Activated T-cell treated with anti-CD3 and anti-CD28 coated beads for 1 hour (primary cell): Measurements from ENCODE around the gene SATB1.
"Not testable (repeated sequence)": the region's sequence is repeated elsewhere in the genome, so short reads cannot be mapped to it uniquely, and the experiment has no call there.

Experiments used
- DNase-seq: peaks from one replicate; pipeline ENCODE4 v3.0.0-alpha.2; 2020; ENCODE audit warnings: low read depth

Gene SATB1

DNA sequence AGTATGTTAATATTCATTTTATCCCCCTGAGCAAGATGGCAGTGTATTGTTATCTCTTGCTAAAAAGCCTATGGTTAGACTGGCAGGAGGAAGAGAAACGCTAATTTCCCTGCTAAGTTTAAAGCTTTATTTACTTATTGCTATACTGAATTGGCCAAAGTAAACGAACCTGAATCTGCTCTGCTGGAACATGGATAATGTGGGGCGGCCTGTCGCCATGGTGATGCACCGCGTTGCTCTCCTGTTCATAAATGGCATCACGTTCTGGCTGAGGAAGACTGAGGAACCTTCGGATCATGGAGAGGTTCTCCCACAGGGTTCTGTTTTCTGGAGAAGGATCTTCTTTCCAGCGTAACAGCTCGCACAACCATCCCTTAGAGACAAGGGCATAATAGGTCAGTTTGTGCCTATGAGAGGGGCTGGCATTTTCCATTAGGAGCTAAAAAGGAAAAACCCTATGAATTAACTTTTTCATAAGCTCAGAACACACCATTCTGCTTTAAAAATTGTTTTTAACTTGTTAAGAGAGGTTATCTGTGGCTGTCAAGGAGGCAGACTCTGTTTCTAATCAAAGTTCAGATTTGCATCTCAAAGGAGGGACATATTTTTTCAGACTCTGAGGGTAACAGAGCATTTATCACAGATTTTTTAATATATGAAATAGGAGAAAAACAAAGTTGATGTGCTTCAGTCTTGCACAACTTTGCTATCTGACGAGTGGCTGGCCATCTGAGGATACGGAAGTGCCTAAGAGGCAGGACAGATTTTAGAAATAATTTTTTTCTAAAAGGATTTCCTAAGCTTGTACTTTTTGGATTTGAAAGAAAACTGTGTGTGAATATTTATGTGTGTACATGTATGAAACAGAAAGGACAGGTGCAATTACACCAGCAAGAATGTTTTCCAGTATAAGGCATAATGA, 73.1 kb downstream of the SATB1 start:
- no peak for DNase-seq

DNA sequence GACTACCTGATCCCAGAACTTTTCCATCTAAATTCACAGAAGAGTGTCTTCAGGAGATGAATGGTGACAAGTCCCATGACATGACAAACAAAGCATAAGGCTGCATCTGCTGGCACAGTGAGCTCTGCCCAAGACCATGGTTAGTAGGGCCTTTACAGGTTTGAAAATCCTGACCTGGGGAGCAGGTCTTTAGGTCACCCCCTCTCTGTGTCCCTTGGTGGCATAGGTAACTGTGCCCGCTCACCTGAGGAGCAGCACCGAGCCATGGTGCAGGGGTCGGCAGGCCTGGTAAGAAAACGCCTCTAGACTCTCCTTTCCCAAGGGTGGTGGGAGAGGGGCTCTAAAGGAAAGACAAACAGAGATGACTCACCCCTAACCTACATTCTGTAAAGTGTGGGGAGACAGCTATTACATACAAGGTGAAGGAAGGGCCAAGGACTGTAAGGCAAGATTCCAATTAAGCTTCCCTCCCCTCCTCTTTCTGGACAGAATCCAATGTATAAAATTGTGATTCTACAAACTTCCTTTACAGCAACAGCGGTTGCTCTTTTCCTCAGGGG, 74.0 kb downstream of the SATB1 start:
- no peak for DNase-seq

DNA sequence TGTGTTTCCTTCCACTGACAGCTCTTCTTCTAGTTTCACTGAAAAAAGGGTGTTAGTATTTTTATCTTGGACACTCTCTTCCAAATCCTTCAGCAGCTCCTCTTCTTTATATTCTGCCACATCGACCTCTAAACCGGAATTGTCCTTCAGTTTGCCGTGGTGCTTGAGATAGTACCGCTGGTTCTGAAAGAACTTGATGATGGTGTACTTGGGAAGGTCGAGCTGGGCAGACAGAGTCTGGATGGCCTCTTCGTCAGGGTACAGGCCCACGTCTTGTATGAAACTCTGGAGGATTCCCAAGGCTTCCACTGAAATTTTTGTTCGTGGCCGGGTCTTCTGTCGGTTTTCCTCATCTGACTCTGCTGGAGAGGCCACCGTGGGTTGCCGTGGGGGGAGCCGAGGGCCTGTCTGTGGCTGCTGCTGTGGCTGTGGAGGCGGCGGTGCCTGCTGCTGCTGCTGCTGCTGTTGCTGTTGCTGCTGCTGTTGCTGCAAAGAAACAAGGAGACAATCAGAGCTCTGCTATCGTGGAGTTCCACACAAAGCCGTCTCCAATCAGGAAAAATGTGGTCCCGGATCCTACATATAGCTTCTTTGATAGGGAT, 75.8 kb downstream of the SATB1 start:
- DNase-seq = no peak

DNA sequence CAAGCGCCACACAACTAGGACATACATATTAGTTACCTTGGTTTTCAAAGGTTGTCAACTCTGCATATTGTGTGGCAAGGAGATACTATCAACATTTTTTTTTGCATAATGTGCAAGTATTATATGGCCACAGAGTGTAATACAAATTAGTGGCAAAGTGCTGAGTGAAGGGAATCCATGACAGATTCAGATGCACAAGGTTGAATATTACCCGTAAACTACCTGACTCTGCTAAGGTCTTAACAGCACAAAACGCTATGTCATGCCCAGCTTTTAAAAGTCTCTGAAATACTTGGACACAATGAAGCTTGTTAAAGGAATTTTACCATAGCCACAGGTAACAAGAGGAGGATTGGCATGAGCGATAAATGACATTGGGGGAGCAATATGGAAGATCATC, 79.0 kb downstream of the SATB1 start:
- no peak for DNase-seq

DNA sequence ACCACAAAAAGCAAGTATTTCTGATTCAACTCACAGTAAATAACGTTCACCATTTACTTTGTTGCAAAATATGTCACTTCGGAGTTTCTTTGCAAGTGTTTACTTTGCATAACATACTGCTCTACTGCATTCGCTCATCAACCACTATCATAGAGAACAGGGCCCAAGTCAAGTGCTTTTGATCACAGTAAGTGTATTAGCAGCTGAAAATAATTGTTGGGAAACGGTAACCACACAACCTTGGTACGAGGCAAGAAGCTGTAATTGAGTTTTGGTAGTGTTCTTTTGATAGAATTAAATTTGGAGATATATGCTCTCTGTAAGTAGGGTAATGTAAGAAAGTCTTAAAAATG, 80.1 kb downstream of the SATB1 start:
- no peak for DNase-seq

DNA sequence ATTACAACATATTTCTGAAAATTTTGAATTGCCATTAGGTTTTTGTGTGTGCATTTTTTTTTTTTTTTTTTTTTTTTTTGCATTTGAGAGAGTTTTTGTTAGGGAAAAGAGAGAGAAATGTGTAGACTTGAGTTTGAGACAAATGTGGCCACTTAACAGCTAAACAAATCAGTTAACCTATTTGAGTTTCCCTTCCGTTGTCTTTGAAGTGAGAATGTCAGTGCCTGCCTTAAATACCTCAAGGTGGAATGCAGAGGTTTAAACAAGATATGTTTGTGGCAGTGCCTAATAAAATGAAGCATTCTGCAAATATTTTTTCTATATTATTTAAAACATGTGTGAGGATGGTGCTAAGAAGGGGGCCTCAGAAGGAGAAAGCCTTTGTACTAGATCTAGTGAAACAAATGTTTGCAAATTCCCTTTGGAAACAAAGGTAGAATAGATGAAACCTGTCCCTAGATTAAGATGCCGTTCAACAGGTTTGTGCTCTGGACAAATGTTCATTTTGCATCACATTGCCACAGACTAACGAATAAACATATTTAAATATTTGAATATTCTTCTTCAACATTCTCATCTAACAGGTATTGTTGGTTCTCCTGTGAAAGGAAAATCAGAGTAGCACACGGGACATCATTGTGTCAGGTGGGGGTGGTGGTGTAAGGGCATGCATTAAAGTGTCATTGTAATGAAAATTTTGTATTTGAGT, 80.7 kb downstream of the SATB1 start:
- DNase-seq = no peak

DNA sequence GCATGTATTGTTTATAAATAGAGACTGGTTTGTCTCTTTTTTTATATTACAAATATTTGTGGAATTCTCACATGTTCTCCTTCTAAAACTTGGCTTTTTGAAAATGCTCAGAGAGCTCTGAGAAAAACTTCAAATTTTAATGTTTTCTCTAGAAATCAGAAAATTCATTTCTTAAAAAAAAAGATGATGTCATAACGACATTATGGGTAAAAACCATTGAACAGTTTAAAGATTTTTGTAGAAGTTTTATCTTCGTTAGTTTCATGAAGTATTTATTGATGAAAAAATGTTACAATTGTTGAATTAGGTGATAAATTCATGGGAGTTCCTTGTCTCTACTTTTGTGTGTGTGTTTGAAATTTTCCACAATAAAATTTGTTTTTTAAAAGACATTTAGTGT, 81.3 kb downstream of the SATB1 start:
- no peak for DNase-seq

DNA sequence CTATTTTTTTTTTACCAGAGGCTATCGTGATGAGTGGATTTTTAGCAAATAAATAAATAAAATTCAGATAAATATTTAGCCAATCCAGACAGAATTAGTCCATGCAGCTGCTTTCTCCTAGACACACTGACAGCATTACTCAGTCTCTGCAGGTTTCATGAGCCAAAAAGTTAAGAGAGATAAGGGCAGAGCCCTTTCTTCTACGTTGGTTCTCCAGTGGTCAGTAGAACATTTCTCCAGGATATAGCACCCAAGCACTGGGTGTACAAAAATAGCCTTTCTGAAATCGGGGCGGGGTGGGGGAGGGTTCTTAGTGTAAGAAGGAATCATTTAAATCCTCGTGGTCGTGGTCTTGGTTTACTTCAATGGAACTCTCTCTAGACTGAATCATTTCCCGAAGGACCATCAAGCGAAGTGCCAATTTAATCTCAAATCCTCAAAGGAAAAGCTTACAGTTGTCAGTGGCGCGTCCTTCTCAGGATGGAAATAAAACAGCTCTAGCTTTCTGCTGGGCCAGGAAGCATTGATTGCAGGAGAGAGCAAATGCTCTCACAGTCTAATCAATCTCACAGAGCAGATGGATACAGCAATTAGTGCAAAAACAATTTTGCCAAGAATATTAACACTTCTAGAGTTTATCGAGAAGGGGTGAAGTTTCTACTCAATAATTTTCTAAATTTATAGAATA, 86.2 kb downstream of the SATB1 start:
- DNase-seq = no peak

DNA sequence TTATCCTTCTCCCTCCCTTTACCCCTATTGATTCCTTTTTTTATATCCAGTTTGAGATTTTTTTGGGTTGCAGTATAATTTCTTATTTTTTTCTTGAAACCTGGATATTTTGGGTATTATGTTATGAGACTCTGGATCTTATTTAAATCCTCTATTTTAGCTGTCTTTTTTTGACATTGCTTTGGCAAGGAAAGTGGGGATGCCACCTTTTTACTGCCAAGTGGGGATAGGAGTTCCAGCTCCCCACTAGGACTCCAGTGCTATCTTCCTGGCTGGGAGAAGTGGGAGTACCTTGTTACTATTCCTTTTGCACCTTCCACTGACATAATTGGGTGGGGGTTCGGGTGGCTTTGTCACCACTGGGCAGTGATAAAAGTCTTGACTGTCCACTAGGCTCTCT, 87.9 kb downstream of the SATB1 start:
- DNase-seq = no peak

DNA sequence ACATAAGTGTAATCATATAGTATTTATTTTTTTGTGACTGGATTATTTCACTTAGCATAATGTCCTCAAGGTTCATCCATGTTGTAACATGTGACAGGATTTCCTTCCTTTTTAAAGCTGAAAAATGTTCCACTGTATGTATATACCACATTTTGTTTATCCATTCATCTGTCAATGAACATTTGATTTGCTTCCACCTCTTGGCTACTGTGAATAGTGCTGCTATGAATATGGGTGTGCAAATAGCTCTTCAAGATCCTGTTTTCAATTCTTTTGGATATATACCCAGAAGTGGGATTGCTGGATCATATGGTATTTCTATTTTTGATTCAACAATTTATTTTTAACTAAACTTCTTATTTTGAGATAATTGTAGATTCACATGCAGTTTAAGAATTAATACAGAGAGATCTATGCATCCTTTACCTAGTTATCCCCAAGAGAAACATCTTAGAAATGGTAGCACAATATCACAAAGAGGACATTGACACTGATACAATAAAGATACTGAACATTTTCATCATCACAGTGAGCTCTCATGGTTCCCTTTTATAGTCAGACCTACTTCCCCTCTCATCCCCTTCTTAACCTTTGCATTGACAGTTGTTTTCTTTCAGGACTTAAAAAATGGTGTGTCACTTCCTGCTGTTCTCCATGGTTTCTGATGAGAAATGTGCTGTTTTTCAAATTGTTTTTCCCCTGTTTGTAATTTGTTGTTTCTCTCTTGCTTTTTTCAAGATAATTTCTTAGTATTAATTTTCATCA, 90.1 kb downstream of the SATB1 start:
- no peak for DNase-seq

DNA sequence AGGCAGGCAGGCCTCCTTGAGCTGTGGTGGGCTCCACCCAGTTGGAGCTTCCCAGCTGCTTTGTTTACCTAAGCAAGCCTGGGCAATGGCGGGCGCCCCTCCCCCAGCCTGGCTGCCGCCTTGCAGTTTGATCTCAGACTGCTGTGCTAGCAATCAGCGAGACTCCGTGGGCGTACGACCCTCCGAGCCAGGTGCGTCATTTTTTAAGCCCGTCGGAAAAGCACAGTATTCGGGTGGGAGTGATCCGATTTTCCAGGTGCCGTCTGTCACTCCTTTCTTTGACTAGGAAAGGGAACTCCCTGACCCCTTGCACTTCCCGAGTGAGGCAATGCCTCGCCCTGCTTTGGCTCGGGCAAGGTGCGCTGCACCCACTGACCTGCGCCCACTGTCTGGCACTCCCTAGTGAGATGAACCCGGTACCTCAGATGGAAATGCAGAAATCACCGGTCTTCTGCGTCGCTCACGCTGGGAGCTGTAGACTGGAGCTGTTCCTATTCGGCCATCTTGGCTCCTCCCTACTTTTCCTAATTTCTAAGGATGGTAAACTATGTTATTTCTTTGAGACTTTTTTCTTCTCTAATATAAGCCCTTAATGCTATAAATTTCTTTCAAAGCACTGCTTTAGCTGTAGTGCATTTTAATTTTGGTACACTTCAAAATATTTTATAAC, 94.2 kb downstream of the SATB1 start:
- DNase-seq = not testable (repeated sequence)

DNA sequence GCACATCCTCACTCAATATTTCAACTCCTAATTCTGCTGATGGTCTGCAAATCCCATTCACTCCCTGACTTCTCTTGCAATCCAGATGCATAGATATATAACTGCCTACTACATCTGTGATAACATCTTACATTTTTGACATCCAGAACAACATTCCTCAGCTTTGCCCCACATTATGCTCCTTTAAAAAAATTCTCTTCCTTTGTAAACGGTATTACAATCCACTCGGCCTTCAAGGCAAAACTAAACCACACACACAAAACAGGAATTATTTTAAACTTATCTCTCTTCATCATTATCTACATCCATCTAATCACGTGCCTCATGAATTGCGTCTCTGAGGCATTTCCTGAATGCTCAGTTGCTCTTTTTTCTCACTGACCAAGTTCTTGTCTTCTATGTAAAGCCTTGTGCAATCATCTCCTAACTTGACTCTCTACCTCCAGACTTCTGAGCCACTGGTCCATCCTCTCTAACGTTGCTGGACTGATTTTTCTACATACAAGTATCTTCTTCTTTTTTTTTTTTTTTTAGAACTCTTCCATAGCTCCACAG, 117.0 kb downstream of the SATB1 start:
- DNase-seq = no peak

DNA sequence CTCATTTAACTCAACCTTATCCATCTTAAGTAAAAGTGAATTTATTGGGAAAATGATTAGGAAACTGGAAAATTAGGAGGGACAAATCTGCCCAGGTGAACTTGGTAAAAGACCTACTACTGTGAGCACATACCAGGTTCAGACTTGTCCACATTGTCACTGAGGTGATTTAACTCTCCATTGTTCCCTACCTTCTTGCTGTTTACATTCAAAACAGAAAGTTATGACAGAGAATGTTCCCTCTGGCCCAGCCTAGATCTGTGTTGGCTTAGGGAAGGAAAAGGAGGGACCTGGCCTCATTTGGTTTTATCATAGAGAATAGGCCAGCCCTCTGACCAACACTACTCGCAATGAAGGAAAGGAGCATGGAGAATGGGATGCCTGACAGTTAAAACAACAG, 117.6 kb downstream of the SATB1 start:
- no peak for DNase-seq

DNA sequence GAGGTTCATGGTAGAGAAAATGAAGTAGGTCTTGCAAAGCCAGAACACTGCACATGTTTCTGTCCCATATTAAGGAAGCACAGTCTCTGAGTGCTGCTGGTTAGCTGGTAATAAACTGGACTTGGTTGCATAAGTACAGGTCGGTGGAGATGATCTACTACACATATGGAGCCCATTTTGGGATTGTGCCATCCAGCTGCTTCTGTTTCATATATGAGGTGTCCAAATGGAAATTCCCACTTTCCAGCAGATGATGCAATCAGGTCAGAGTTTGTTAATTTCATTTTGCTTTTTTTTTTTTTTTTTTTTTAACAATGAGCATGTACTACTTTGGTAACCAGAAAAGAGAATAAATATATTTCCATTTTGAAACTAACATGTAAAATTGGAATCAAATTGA, 122.6 kb downstream of the SATB1 start:
- no peak for DNase-seq

DNA sequence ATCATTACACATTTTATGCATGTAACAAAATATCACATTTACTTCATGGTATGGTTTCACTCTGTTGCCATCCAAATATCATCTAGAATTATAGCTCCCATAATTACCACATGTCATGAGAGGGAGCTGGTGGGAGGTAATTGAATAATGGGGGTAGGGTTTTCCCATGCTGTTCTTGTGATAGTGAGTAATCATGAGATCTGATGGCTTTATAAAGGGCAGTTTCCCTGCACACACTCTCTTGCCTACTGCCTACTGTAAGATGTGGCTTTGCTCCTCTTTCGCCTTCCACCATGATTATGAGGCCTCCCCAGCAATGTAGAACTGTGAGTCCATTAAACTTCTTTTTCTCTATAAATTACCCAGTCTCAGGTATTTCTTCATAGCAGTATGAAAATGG, 123.4 kb downstream of the SATB1 start:
- no peak for DNase-seq

DNA sequence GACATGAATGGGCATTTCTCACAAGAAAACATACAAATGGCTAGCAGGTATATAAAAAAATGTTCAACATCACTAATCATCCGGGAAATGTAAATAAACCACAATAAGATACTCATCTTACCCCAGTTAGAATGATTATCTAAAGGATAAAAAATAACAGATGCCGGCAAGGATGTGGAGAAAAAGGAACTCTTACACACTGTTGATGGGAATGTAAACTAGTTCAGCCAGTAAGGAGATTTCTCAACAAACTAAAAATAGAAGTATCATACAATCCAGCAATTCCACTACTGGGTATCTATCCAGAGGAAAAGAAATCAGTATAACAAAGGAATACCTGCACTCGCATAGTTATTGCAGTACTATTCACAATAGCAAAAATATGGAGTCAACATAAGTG, 124.2 kb downstream of the SATB1 start:
- no peak for DNase-seq

DNA sequence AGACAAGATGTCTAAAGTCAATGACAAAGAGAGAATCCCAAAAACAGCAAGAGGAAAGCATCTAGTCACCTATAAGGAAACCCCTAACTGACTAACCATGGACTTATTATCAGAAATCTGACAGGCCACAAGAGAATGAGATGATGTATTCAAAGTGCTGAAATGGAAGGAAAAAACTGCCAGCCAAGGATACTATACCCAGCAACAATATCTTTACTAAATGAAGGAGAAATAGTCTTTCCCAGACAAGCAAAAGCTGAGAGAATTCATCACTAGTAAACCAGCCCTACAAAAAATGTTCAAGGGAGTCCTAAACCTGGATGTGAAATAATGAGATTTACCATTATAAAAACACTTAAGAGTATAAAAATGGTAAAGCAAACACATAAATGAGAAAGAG, 128.0 kb downstream of the SATB1 start:
- DNase-seq = no peak
